ENCODE results near the gene TTC29. TPM values are rescaled to one million over a fixed set of nuclear protein-coding genes. Genes with fewer than 3 reads are reported as not detected.
"Not testable (repeated sequence)": the region's sequence is repeated elsewhere in the genome, so short reads cannot be mapped to it uniquely, and the experiment has no call there.

The TTC29 gene
- polyA plus RNA-seq, 2 of the 4 experiments (the other 2 are of a cell fraction) = not detected

GRCh38 chr4:146835096-146835495, 110.6 kb downstream of the TTC29 start:
- Histone ChIP-seq H3K9me3 (no peaks in the 10 kb centered on the region), H3K27ac (no peak overlapping the region), H3K4me3 (no peak overlapping the region), H3K4me1 (no peaks in the 10 kb centered on the region), H3K4me2 (no peak overlapping the region)
- CTCF ChIA-PET = no interaction called here
- POLR2A ChIA-PET = no interaction called here
- DNase-seq (ENCODE audit: low read depth in 1 of 2, low spot score in 1 of 2) (no peak), ATAC-seq (no peak), FAIRE-seq (no peak)
- 3% methylated on average over 1 of the region's 1 CpG for WGBS (ENCODE audit: missing lambda C conversion rate)
- TF ChIP-seq HEYL (CRISPR knock-in tag; IDR thresholded peaks at IDR 0.05) (no peak), SMC3 (IDR thresholded peaks at IDR 0.05) (no peak), TFCP2L1 (CRISPR knock-in tag; IDR thresholded peaks at IDR 0.05) (no peak)

GRCh38 chr4:146834263-146835034, 111.2 kb downstream of the TTC29 start:
- 0% methylated on average over 6 of the region's 6 CpGs for WGBS (ENCODE audit: missing lambda C conversion rate)
- CTCF ChIA-PET = no interaction called here

DNA sequence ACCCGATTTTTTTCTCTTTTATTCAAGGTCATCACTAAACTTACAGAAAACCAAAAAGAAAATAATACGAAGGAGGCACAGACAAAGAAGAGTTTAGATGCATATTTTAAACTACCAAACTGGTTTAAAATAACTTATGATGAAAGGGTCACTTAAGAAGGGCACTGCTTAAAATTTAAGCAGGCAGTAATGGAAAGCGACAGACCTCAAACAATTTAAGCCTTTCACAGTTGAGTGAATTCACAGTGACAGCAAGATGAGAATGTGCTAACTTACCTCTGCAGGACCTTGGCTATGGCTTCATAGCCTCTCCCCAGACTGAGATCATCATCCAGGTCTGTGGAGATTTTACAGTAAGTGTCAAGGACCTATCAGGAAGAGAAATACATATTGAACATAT, 112.1 kb downstream of the TTC29 start:
- H3K4me2 ChIP-seq = no peak overlapping the region
- H3K9me3 ChIP-seq = no peaks in the 10 kb centered on the region
- ATAC-seq (no peak), DNase-seq (ENCODE audit: low read depth in 1 of 2, low spot score in 1 of 2) (no peak), FAIRE-seq (no peak)
- TF ChIP-seq MAX (IDR thresholded peaks at IDR 0.05) = no peak
- TF ChIP-seq RCOR1 (IDR thresholded peaks at IDR 0.05; ENCODE audit: low read depth, low read length) = no peak
- TF ChIP-seq, protein P1, sequence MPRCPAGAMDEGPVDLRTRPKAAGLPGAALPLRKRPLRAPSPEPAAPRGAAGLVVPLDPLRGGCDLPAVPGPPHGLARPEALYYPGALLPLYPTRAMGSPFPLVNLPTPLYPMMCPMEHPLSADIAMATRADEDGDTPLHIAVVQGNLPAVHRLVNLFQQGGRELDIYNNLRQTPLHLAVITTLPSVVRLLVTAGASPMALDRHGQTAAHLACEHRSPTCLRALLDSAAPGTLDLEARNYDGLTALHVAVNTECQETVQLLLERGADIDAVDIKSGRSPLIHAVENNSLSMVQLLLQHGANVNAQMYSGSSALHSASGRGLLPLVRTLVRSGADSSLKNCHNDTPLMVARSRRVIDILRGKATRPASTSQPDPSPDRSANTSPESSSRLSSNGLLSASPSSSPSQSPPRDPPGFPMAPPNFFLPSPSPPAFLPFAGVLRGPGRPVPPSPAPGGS (IDR thresholded peaks at IDR 0.05) = no peak
- no peak for TF ChIP-seq FOSB (CRISPR knock-in tag; IDR thresholded peaks at IDR 0.05)
- TF ChIP-seq HOXB5 (CRISPR knock-in tag; IDR thresholded peaks at IDR 0.05) = no peak
- TF ChIP-seq MAZ (IDR thresholded peaks at IDR 0.05; ENCODE audit: borderline replicate concordance, low read depth, low read length) = no peak
- TF ChIP-seq REST (IDR thresholded peaks at IDR 0.05) = no peak
- WGBS (ENCODE audit: missing lambda C conversion rate) = 27% methylated on average over 3 of the region's 3 CpGs
- no peak overlapping the region for H3K4me3 ChIP-seq
- CTCF ChIA-PET = no interaction called here
- no peak overlapping the region for H3K27ac ChIP-seq
- POLR2A ChIA-PET = no interaction called here
- no peaks in the 10 kb centered on the region for H3K4me1 ChIP-seq

More at GRCh38 chr4:146834263-146835034, 111.2 kb downstream of the TTC29 start:
- ATAC-seq (no peak), FAIRE-seq (no peak), DNase-seq (ENCODE audit: low read depth in 1 of 2, low spot score in 1 of 2) (no peak)
- Histone ChIP-seq H3K27ac (no peak overlapping the region), H3K4me1 (no peaks in the 10 kb centered on the region), H3K4me2 (no peak overlapping the region), H3K9me3 (no peaks in the 10 kb centered on the region), H3K4me3 (no peak overlapping the region)
- POLR2A ChIA-PET = no interaction called here
- TF ChIP-seq MAX (IDR thresholded peaks at IDR 0.05) (no peak), TFCP2L1 (CRISPR knock-in tag; IDR thresholded peaks at IDR 0.05) (no peak), HOXA7 (CRISPR knock-in tag; IDR thresholded peaks at IDR 0.05) (no peak), JUNB (IDR thresholded peaks at IDR 0.05) (no peak), CHD4 (IDR thresholded peaks at IDR 0.05; ENCODE audit: borderline replicate concordance) (no peak), RAD21 (conservative IDR thresholded peaks at IDR 0.05 in 1 of 2, IDR thresholded peaks at IDR 0.05 in 1 of 2) (no peak), RNF2 (IDR thresholded peaks at IDR 0.05; ENCODE audit: borderline replicate concordance, low read depth) (no peak), SREBF2 (IDR thresholded peaks at IDR 0.05) (no peak), EHF (CRISPR knock-in tag; IDR thresholded peaks at IDR 0.05) (no peak), BHLHE40 (IDR thresholded peaks at IDR 0.05; ENCODE audit: low read depth, low read length) (no peak), CBX2 (IDR thresholded peaks at IDR 0.05; ENCODE audit: borderline replicate concordance, low read depth) (no peak), MAZ (IDR thresholded peaks at IDR 0.05; ENCODE audit: borderline replicate concordance, low read depth, low read length) (no peak), TP53 (CRISPR knock-in tag; IDR thresholded peaks at IDR 0.05) (no peak), FOSL2 (IDR thresholded peaks at IDR 0.05) (no peak), FOSL2 (CRISPR knock-in tag; IDR thresholded peaks at IDR 0.05) (no peak), PBX3 (IDR thresholded peaks at IDR 0.05) (no peak)

GRCh38 chr4:146822980-146823379, 122.7 kb downstream of the TTC29 start:
- H3K4me3 ChIP-seq; H3K4me2 ChIP-seq; H3K27ac ChIP-seq; FAIRE-seq; H3K9me3 ChIP-seq; DNase-seq (ENCODE audit: low read depth in 1 of 2, low spot score in 1 of 2); POLR2A ChIA-PET; CTCF ChIA-PET; ATAC-seq; H3K4me1 ChIP-seq: not testable (repeated sequence)
- 50% methylated on average over 1 of the region's 1 CpG for WGBS (ENCODE audit: missing lambda C conversion rate)
